Spleen (tissue), 7 donors: Measurements from ENCODE around the gene BPGM.

Source experiments
- POLR2A ChIP-seq, 3 donors: fragments of 450-650 bp; IDR thresholded peaks; one replicate each; pipeline ENCODE4 v1.5.1; 2017; ENCODE audit warnings: antibody characterized with exemption in 3 of 3, mild to moderate bottlenecking in 1 of 3
- POLR2AphosphoS5 ChIP-seq, 3 donors: sonication (generic); formaldehyde crosslinking; IDR thresholded peaks; one replicate each; pipeline ENCODE4 v1.5.1; 2017; ENCODE audit warnings: antibody characterized with exemption in 3 of 3
- TF ChIP-seq, protein P1 (sequence below), 11 experiments: fragments of 200-600 bp in 7 of 11; fragments of 450-650 bp in 4 of 11; sonication (generic) in 4 of 11; IDR thresholded peaks in 8 of 11; conservative IDR thresholded peaks in 3 of 11; 1 replicate in 7 of 11; 2 replicates in 4 of 11; pipeline versions ENCODE4 v1.4.0 to v1.8.0; 2016 to 2021; ENCODE audit warnings: antibody characterized with exemption in 11 of 11, inconsistent platforms in 4 of 11, mild to moderate bottlenecking in 1 of 11
- donor health status: DM: no; HTN: no; CAD: no; lungs with moderate emphysema.
- donor health status: DM: no; HTN: no; CAD: no.
- donor health status: DM: no; HTN: no; CAD: no.

- TF ChIP-seq POLR2A (IDR thresholded peaks at IDR 0.05) = no peak
- TF ChIP-seq POLR2AphosphoS5 (IDR thresholded peaks at IDR 0.05) = no peak
- TF ChIP-seq, protein P1, sequence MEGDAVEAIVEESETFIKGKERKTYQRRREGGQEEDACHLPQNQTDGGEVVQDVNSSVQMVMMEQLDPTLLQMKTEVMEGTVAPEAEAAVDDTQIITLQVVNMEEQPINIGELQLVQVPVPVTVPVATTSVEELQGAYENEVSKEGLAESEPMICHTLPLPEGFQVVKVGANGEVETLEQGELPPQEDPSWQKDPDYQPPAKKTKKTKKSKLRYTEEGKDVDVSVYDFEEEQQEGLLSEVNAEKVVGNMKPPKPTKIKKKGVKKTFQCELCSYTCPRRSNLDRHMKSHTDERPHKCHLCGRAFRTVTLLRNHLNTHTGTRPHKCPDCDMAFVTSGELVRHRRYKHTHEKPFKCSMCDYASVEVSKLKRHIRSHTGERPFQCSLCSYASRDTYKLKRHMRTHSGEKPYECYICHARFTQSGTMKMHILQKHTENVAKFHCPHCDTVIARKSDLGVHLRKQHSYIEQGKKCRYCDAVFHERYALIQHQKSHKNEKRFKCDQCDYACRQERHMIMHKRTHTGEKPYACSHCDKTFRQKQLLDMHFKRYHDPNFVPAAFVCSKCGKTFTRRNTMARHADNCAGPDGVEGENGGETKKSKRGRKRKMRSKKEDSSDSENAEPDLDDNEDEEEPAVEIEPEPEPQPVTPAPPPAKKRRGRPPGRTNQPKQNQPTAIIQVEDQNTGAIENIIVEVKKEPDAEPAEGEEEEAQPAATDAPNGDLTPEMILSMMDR (IDR thresholded peaks at IDR 0.05 in 8 of 11, conservative IDR thresholded peaks at IDR 0.05 in 3 of 11) = no peak
Observed at GRCh38 chr7:134690614-134691504, 44.2 kb downstream of the BPGM start.
